TTC549 (cell line): ENCODE measurements around the gene ZNF740.
"Not testable (repeated sequence)": the region's sequence is repeated elsewhere in the genome, so short reads cannot be mapped to it uniquely, and the experiment has no call there.

Experiments
- FAIRE-seq: peaks from 2 replicates; lab custom pipeline; 2012; peaks lifted over from hg19 to GRCh38; lab: Jason Lieb, UNC

Gene ZNF740

DNA sequence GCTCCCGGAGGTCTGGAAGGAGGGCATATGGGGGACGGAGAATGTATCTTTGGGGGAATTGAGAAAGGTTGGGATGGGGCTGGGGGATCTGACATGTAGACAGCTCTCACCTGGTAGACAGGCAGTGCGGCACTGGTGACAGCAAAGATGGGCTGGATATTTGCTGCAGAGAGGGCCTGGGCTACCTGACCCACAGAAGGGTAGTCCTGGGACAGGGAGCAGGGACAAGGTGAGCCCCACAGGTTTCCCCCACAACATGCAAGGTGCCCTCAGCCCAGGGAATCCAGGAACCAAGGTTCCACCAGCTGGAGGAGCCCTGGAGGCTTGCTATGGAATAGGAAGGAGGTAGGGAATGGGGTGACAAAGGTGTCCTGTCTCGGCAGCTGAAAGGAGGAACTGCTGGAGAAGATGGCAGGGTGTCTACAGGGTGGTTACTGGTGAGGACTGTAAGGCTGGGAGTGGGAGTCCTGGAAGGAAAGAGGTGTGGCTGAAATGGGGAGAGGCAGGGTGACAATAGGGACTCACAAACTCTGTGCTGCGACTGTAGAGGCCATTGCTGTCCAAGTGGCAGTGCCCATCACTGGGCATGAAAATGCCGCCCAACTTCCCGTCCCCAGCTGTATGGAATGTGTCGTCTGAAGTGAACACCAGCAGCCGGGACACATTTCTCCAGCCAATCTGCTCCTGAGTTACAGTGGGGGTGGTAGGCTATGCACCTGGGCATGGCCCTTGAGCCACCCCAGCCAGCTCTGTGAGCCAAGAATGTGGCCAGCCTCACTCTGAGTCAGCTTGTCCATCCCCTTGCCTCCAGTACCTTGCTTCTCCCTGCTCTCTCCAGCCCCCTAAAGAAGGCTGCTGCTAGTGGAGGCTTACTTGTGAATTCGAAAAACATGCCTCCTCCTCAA, 15.2 kb downstream of the ZNF740 start:
- FAIRE-seq: no peak

DNA sequence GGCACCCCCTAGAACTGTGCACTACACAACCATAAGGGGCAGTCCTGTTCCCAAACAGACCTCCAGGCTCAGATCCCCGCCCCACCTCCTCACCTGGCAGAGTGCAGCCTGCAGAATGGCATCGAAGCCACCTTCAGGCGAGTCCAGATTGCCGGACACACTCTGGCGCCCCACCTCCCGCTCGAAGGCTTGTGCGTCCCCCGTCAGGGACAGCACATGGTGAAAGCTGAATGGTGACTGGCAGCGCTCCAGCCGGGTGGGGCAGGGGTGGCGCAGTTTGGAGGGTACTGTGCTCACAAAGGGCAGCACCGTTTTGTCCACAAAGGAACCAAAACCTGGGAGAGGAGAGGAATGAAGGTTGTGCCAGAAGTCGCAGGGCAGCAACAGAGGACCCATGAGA, 16.0 kb downstream of the ZNF740 start:
- no peak for FAIRE-seq

DNA sequence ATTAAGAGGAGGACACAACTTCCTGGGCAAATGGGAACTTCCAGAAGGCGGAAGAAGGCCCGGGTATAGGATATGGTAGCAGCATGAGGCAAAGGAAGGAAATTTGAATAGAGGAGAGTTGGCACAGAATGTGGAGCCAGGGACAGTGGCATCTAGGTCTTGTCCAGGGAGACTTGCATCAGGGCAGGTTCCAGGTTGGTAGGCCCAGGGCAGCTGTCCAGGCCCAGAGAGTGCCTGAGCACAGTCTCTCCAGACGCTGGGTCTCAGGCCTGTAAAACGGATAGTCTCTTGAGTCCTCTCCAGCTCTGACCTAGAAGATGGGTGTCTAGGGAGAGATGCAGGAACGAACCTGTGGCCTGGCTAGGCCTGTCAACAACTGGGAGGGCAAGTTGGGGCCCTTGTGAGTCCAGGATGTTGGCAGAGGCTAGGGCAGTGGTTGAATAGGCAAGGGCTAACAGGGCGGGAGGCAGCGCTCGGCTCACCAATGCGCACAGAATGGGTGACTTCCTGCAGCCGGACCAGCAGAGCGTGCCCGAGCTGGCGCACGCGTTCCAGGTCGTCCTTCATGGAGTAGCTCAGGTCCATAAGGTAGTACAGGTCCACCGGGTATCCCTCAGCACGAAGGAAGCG, 16.6 kb downstream of the ZNF740 start:
- no peak for FAIRE-seq

DNA sequence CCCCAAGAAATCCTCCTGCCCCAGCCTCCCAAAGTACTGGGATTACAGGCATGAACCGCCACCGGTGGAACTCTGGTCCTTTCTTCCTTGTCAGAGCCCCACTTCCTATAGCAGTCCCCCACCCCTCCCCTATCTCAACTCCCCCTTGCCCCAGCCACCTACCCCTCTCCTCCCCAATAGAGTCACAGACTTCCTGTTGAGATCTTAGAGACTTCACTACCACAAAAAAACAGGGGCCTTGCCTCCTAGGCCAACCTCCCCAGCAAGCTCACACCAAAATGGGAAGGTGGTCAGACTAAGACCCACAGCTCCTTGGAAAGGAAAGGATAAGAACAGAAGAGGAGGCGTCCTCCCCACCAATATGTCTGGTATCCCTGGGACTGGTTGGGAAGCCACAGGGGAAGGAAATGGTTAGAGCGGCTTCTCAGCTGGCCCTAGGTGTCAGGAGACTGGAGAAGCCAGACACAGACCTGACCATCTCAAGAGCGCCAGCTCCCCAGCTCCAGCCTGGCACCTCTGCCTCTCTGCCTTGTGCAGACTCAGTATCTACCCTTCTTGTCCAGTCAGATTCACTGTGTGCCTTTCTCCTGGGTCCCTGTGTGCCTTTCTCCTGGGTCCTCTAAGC, 18.1 kb downstream of the ZNF740 start:
- FAIRE-seq: no peak

GRCh38 chr12:53199700-53200099, 19.2 kb downstream of the ZNF740 start:
- no peak for FAIRE-seq

DNA sequence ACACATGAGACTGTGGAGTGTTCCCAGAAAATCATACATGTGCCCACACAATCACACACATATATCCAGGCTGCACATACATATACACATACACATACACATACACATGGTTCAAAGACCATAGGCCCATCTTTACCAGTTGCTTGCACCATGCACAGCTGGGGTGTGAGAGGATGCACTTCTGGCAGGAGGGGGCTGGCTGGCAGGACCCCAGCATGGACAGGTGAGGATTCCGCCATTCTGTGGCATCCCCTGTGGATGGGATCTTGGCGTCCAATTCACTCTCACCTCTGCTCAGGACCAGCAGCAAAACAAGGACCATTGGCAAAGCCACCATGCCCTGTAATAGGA, 19.6 kb downstream of the ZNF740 start:
- no peak for FAIRE-seq

DNA sequence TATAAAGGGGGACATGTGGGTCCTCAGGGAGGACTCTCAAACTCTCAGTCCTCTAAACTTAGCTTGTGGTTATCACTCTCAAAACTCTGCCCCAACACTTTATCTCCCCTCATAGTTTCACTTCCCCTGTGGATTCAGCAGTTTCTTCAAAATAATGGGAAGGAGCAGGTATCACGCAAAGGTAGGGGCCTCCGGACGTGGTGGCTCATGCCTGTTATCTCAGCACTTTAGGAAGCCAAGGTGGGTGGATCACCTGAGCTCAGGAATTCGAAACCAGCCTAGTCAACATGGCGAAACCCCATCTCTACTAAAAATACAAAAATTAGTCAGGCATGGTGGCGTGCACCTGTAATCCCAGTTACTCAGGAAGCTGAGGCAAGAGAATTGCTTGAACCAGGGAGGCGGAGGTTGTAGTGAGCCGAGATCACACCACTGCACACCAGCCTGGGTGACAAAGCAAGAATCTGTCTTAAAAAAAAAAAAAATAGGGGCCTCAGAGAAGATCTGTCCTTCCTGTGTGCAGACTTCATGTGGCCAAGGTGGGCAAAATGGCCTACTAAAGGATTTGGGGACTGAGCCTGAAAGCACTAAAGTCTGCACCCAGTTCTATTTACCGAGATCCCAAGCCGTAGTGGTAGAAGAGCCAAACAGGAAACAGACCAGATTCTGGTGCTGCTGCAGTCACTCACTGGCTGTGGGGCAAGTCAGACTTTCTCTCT, 20.1 kb downstream of the ZNF740 start:
- no peak for FAIRE-seq

GRCh38 chr12:53201177-53201541, 20.6 kb downstream of the ZNF740 start:
- no peak for FAIRE-seq

GRCh38 chr12:53201639-53202038, 21.1 kb downstream of the ZNF740 start:
- no peak for FAIRE-seq

GRCh38 chr12:53202316-53202715, 21.8 kb downstream of the ZNF740 start:
- FAIRE-seq: not testable (repeated sequence)

DNA sequence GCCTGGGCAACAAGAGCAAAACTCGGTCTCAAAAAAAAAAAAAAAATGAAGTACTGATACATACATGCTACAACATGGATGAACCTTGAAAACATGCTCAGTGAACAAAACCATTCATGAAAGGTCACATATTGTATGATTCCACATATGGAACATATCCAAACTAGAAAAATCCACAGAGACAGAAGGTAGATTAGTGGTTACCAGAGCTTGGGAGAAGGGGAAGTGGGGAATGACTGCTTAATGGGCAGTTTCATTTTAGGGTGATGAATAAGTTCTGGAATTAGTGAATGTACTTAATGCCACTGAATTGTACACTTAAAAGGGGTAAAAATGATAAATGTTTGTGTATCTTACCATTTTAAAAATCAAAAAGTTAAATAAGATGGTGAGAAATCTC, 23.8 kb downstream of the ZNF740 start:
- FAIRE-seq: no peak

DNA sequence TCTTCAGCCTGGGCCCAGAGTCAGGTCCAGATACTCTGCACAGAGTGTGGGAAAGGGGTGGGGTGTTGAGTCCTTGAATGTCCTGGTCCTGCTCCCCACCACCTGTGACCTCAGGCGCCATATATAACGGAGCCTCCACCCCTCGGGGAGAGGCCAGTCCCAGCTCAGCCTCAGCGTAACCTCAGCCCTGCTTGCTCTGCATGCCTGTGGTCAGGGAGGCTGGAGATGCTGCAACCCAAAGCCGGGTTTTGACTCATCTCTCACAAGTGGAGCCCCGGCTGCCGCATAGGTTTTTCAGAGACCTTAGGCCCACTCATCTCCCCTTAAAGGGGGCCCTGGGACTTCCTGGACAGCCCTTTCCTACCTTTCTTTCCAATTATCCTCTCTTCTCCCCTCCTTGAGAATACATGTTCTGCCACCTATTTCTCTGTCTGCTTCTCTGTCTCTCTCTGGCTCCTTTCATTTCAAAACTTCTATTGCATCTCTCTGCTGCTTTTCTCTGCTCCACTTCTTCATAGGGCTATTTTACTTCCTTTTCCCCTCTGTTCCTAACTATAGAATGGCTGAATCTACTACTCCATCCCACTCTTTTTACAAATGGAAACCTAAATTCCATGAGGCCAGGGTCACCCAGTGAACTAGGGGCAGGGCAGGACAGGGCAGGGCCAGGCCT, 25.4 kb downstream of the ZNF740 start:
- no peak for FAIRE-seq

DNA sequence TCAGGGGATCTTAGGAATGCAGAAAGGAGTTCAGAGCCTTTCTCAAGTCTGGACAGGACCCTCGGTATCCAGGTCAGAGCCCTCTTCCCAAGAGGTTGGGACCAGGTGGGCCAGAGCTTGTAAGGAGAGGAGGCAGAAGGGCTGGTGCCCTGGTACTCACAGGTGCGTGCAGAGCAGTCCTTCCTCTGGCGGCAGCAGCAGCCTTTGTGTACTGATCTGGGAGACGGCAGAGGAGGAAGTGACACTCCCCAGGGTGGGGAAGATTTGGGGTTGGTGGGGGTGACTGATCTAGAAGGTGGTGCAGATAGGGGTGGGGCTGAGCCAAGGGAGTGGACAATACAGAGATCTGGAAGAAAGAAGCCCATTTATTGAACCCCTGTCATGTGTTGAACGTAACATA, 26.5 kb downstream of the ZNF740 start, which contains the start of gene ITGB7:
Gene ITGB7 (minus strand): TSS at position 210 of the 400 bp plus-strand sequence. CDS start 6,808 bp downstream, outside the sequence.
- FAIRE-seq: no peak

GRCh38 chr12:53208435-53208834, 27.9 kb downstream of the ZNF740 start:
- FAIRE-seq: no peak

DNA sequence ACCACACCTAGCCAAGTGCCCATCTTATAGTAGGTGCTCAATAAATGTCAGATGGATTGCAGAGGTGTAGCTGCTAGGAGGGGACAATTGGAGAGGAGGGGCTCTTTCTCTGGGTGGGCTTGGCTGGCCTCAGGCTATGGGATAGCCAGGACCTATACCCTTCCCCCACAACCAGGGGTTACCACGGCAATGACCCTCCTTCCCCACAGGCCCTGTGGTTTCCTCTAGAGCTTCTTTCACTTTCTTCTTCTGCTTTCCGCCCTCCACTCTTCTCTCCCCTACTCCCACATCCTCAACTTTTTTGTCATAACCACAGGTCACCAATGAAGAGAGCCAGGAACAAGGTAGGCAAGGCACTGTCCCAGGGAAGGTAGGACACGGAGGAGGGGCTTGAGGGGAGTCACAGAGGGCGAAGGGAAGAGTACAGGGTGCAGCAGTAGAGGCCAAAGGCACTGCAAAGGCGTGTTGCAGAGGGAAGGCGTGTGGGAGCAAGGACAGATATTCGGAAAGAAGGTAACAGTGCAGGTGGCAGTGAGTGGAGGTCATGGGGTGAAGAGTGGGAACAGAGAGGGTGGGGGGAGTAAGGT, 28.4 kb downstream of the ZNF740 start:
- no peak for FAIRE-seq

- no peak for FAIRE-seq
These were observed 30.3 kb downstream of the ZNF740 start for GRCh38 chr12:53210843-53211242.

- no peak for FAIRE-seq
These were observed 31.2 kb downstream of the ZNF740 start for GRCh38 chr12:53211476-53212381.

DNA sequence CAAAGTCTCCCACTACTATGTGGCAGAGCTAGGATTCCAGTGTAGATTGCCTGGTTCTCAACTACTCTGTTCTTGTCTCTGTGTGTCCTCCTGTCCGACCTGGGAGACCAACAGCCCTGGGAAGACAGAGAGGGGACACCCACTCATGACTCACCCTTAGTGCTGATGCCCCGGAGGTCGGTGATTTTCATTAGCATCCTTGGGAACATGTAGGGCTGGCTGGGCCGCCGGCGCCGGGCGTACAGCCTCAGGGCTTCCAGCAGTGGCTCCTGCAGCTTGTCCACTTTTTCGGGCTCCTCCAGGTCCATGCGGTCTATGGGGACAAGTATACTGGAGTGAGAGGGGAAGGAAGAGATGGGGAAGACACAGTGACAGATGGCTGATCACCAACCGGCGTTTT, 32.4 kb downstream of the ZNF740 start:
- FAIRE-seq: no peak

DNA sequence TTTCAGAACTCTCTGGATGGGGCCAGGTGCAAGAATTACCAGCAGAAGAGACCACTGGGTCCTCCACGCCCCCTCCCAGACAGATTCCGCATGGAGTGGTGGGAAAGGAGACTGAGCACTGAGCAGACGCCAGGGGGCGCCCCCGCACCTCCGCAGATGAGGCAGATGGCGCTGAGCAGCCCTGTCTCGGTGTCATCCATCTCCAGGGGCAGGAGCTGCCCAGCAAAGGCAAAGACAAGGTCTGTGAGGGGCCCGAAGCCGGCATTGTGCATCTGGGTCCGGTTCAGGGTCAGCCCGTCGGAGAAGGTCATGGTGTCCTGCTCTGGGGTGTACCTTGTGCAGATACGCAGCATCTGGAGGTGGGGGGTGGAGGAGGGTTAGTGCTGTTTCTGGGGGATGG, 32.8 kb downstream of the ZNF740 start:
- FAIRE-seq: no peak

DNA sequence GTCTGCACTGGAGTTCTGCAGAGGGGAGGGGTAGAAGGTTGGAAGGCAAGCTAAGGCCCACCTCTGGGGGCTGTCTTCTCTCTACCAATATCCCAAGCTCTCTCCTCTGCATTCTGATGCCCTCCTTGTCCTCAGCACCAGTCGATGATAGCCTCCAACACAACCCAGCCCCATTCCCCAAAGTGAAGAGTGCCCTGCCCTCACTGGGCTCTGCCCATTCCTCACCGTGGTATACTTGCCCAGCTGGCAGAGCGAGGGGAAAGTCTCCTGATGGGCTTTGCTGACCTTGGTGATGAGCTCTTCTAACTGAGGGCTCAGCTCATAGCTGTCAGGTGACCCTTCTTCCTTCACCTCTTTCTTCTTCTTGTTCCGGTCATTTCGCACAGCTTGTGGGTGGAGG, 33.7 kb downstream of the ZNF740 start:
- FAIRE-seq: no peak
